NT2/D1 (cell line): ENCODE measurements around the gene CCR1.

ENCODE experiments used
- DNase-seq: peaks from one replicate; pipeline ENCODE4 v3.0.0-alpha.2; 2011; ENCODE audit warnings: low read depth, low spot score
- H3K27me3 ChIP-seq: 2 replicates; pipeline ENCODE4 v1.6.0; 2011; ENCODE audit warnings: mild to moderate bottlenecking; ENCODE audit not compliant: insufficient read length, insufficient read depth
- H3K36me3 ChIP-seq: 2 replicates; pipeline ENCODE4 v1.6.1; 2011; ENCODE audit warnings: mild to moderate bottlenecking, low read length, mixed read lengths; ENCODE audit not compliant: insufficient read depth, insufficient read length
- H3K4me1 ChIP-seq: 2 replicates; pipeline ENCODE4 v1.5.1; 2011; ENCODE audit not compliant: insufficient read depth, insufficient read length
- H3K4me3 ChIP-seq: 2 replicates; pipeline ENCODE4 v1.5.1; 2011; ENCODE audit warnings: low read depth; ENCODE audit not compliant: insufficient read length
- H3K9ac ChIP-seq: 2 replicates; pipeline ENCODE4 v1.6.0; 2011; ENCODE audit warnings: low read depth; ENCODE audit not compliant: insufficient read length
- H3K9me3 ChIP-seq: 2 replicates; pipeline ENCODE4 v1.5.1; 2011; ENCODE audit warnings: mild to moderate bottlenecking, low read length; ENCODE audit not compliant: insufficient read depth
- SUZ12 ChIP-seq: IDR thresholded peaks from 2 replicates; pipeline ENCODE4 v1.6.1; 2011; ENCODE audit not compliant: insufficient read length, insufficient read depth; ENCODE audit errors: extremely low read depth
- YY1 ChIP-seq: IDR thresholded peaks from 2 replicates; pipeline ENCODE4 v1.6.1; 2011; ENCODE audit not compliant: insufficient read length, insufficient read depth
- ZNF274 ChIP-seq: IDR thresholded peaks from 2 replicates; pipeline ENCODE4 v1.6.1; 2011; ENCODE audit warnings: mild to moderate bottlenecking, low read depth, low read length

Gene CCR1

DNA sequence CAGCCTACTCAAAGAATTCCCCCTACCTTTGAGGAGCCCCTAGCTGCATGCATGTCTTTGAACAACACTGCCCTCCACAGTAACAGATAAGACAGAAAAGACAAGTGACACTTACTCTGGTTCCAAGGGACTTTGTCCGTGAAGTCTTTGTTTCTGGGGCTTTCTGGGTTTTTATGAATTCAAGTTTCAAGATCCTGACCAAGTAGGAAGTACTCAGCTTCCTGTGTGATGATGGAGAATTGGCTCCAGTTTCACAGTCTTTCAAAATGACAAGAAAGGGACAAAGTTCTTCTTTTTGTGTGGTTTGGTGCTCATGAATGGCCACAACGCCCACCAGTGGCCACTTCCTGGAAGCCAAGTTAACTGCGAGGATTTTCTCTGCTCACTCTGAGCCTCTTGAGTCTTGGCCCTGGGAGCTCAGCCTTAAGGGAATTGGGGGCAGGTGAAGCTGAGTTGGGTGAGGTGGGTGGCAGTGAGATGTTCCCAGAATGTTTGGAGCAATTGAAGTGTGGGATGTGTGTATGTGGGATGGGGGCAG, at the start of gene CCR1:
Gene CCR1, minus strand, starts transcription at position 147 of the 538 bp plus-strand sequence. CDS start 4,000 bp downstream, outside the sequence.
- no peaks in the 10 kb centered on the region for H3K27me3 ChIP-seq
- no peaks in the 10 kb centered on the region for H3K9me3 ChIP-seq
- H3K9ac ChIP-seq = no peak within 1 kb of the TSS
- no peaks in the 10 kb centered on the region for H3K36me3 ChIP-seq
- H3K4me1 ChIP-seq = no peaks in the 10 kb centered on the region
- DNase-seq = peak; percentile 30
- no peak for TF ChIP-seq ZNF274
- TF ChIP-seq YY1 = no peak
- TF ChIP-seq SUZ12 = no peak
- H3K4me3 ChIP-seq = no peak within 1 kb of the TSS

- Histone ChIP-seq H3K27me3 (no peaks in the 10 kb centered on the region), H3K9me3 (no peaks in the 10 kb centered on the region), H3K36me3 (no peaks in the 10 kb centered on the region), H3K9ac (no peak overlapping the region), H3K4me3 (no peak overlapping the region), H3K4me1 (no peaks in the 10 kb centered on the region)
- TF ChIP-seq YY1 (no peak), SUZ12 (no peak), ZNF274 (no peak)
- no peak for DNase-seq
These were observed 44.9 kb upstream of the CCR1 start for GRCh38 chr3:46252980-46253379.

DNA sequence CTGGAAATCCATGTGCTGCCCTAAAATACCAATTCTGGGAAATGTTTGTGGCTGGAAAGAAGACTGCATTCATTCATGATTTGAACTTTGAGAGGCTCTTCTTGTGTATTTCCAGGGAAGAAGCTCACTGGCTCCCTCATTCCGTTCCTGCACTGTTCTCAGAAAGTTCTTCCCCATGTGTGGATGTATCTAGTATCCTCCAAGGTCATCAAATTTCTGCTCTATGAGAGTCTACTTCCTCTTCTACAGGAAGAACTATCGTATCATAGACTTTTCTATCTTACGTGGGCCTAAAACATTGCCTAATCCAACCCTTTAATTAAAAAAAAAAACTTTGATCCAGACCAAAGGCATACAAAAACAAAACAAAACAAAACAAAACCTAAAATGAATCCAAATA, 37.0 kb upstream of the CCR1 start:
- Histone ChIP-seq H3K9me3 (no peaks in the 10 kb centered on the region), H3K27me3 (no peaks in the 10 kb centered on the region), H3K4me1 (no peaks in the 10 kb centered on the region), H3K9ac (no peak overlapping the region), H3K4me3 (no peak overlapping the region), H3K36me3 (no peaks in the 10 kb centered on the region)
- TF ChIP-seq ZNF274 (no peak), SUZ12 (no peak), YY1 (no peak)
- DNase-seq = no peak

DNA sequence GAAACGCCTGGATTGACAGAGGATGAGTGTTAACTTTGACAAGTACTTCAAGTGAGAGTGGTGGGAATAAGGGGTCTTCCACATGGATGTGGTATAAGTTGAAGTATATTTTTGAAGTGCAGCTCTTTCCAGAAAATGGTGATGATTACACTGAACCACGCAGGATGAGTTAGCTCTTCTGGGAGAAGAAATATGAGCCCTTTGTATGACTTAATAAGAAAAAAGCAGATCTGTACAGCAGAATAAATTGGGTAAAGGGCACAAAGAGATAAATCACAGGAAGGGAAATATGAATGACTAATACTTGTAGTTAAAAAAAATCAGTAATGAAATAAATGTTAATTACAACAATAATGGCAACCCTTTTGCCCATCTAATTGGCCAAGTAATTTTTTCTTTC, 35.4 kb upstream of the CCR1 start:
- Histone ChIP-seq H3K9ac (no peak overlapping the region), H3K9me3 (no peaks in the 10 kb centered on the region), H3K4me1 (no peaks in the 10 kb centered on the region), H3K27me3 (no peaks in the 10 kb centered on the region), H3K36me3 (no peaks in the 10 kb centered on the region), H3K4me3 (no peak overlapping the region)
- DNase-seq = no peak
- TF ChIP-seq SUZ12 (no peak), YY1 (no peak), ZNF274 (no peak)

GRCh38 chr3:46242120-46242519, 34.0 kb upstream of the CCR1 start, which contains the start of gene CCR3:
Gene CCR3 (plus strand): TSS chr3:46242460. CDS start chr3:46265159, 22,699 bp downstream.
- Histone ChIP-seq H3K9me3 (no peaks in the 10 kb centered on the region), H3K27me3 (no peaks in the 10 kb centered on the region), H3K4me1 (no peaks in the 10 kb centered on the region), H3K4me3 (no peak within 1 kb of the TSS), H3K36me3 (no peaks in the 10 kb centered on the region), H3K9ac (no peak within 1 kb of the TSS)
- no peak for TF ChIP-seq YY1
- TF ChIP-seq SUZ12 = no peak
- TF ChIP-seq ZNF274 = no peak
- DNase-seq = no peak

GRCh38 chr3:46239952-46240351, 31.8 kb upstream of the CCR1 start:
- Histone ChIP-seq H3K4me1 (no peaks in the 10 kb centered on the region), H3K9ac (no peak overlapping the region), H3K4me3 (no peak overlapping the region), H3K9me3 (no peaks in the 10 kb centered on the region), H3K27me3 (no peaks in the 10 kb centered on the region), H3K36me3 (no peaks in the 10 kb centered on the region)
- no peak for TF ChIP-seq SUZ12
- TF ChIP-seq ZNF274 = no peak
- TF ChIP-seq YY1 = no peak
- DNase-seq = no peak

DNA sequence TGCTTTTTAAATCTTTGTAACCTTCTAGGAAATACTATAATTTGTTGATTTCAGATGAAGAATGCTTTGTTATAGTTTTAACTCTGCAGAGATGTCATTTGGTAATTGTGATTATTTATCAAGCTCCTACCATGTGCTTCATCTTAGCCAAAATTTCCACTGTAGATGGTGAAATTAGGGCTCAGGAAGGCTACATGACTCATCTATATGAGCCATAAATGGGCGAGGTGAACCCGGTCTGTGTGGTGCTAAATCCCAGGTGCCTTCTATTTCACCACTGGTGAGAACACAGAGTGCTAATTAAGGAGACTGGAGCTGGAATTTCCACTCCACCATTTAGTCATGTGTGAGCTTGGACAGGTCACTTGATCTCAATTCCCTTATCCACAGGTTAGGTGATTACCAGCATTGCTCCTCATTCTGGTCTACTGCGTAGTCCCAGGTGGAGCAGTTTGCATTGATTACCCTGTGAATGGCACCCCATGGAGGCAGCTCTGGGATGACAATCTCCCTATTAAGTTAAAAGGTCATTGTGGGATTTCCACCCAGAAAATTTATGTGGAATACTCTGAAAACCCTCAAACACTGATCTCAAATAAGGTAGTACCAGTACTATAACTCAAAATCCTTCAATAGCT, 31.3 kb upstream of the CCR1 start:
- no peak for TF ChIP-seq SUZ12
- no peak for TF ChIP-seq YY1
- no peak for TF ChIP-seq ZNF274
- no peak for DNase-seq

More for the DNA sequence above, 31.3 kb upstream of the CCR1 start:
- Histone ChIP-seq H3K4me3 (no peak overlapping the region), H3K27me3 (no peaks in the 10 kb centered on the region), H3K36me3 (no peaks in the 10 kb centered on the region), H3K9me3 (no peaks in the 10 kb centered on the region), H3K9ac (no peak overlapping the region), H3K4me1 (no peaks in the 10 kb centered on the region)
